Epithelial cell of proximal tubule (primary cell): ENCODE measurements around the gene PGAP1. TPM values are rescaled to one million over a fixed set of nuclear protein-coding genes. Genes with fewer than 3 reads are reported as not detected.

Experiments used
- DNase-seq: peaks from one replicate; pipeline ENCODE4 v3.0.0-alpha.2; 2011; ENCODE audit warnings: low read depth
- H3K4me3 ChIP-seq: 2 replicates; pipeline ENCODE4 v1.5.1; 2011; ENCODE audit warnings: low read depth, mild to moderate bottlenecking, low read length
- CTCF ChIP-seq: conservative IDR thresholded peaks from 2 replicates; pipeline ENCODE4 v1.5.1; 2012; ENCODE audit warnings: low read depth, mild to moderate bottlenecking, low read length
- total RNA-seq: library from RNA; depleted of rRNA; stranded (reverse); fragments of >200 nt; gene quantifications from 2 replicates; pipeline ENCODE4 v1.2.3, GENCODE V29; 2015

PGAP1 gene
- total RNA-seq, 1 donor from 2014 or later, result 1.2 TPM

- TF ChIP-seq CTCF, result no peak
- H3K4me3 ChIP-seq, result no peak overlapping the region
- no peak for DNase-seq
These were observed 142.9 kb downstream of the PGAP1 start for GRCh38 chr2:196783431-196784094.

Other genes with a start within 250 kb of the PGAP1 start
- gene GTF3C3, start 127.0 kb downstream of the PGAP1 start, total RNA-seq, result 29.9 and 34.4 TPM in 2 replicates
- gene C2orf66, start 117.4 kb downstream of the PGAP1 start, total RNA-seq, result not detected in 2 replicates